ENCODE measurements around the gene TAF3. TPM values are rescaled to one million over a fixed set of nuclear protein-coding genes. Genes with fewer than 3 reads are reported as not detected.
"Not testable (repeated sequence)": the region's sequence is repeated elsewhere in the genome, so short reads cannot be mapped to it uniquely, and the experiment has no call there.

Gene TAF3
- total RNA-seq, 4 donors from 2014 or later, result 11.7 to 12.6 (median 12.4) TPM

GRCh38 chr10:7804741-7805140, 13.6 kb upstream of the TAF3 start:
- H3K36me3 ChIP-seq, result peaks cover 5 to 93% (median 23%) of the 10 kb centered on the region in 3 donors
- H3K4me1 ChIP-seq, result no peaks in the 10 kb centered on the region
- H3K27ac ChIP-seq, result no peak overlapping the region
- TF ChIP-seq POLR2A (IDR thresholded peaks at IDR 0.05) (no peak), CTCF (IDR thresholded peaks at IDR 0.05) (no peak), EP300 (IDR thresholded peaks at IDR 0.05) (no peak)
- H3K27me3 ChIP-seq, result no peaks in the 10 kb centered on the region
- no peak for DNase-seq (ENCODE audit: low spot score in 2 of 2)
- H3K4me3 ChIP-seq, result no peak overlapping the region
- 45 to 49% methylated on average over 2 of the region's 2 CpGs for WGBS, 2 donors
- H3K9me3 ChIP-seq, result no peaks in the 10 kb centered on the region

- Histone ChIP-seq H3K36me3 (peaks cover 3 to 52% (median 10%) of the 10 kb centered on the region in 3 donors), H3K27me3 (no peaks in the 10 kb centered on the region), H3K4me1 (no peaks in the 10 kb centered on the region), H3K9me3 (no peaks in the 10 kb centered on the region), H3K4me3 (no peak overlapping the region), H3K27ac (no peak overlapping the region)
- 73% methylated on average over 4 of the region's 4 CpGs for WGBS, 2 donors
- TF ChIP-seq POLR2A (IDR thresholded peaks at IDR 0.05) (no peak), CTCF (IDR thresholded peaks at IDR 0.05) (no peak), EP300 (IDR thresholded peaks at IDR 0.05) (no peak)
- DNase-seq (ENCODE audit: low spot score in 2 of 2), result no peak
These were observed 9.5 kb upstream of the TAF3 start for GRCh38 chr10:7808686-7809267.

GRCh38 chr10:7810443-7810842, 7.9 kb upstream of the TAF3 start:
- no peaks in the 10 kb centered on the region for H3K4me1 ChIP-seq
- H3K27me3 ChIP-seq, result no peaks in the 10 kb centered on the region
- TF ChIP-seq POLR2A (IDR thresholded peaks at IDR 0.05) (no peak), EP300 (IDR thresholded peaks at IDR 0.05) (no peak), CTCF (IDR thresholded peaks at IDR 0.05) (no peak)
- no peak for DNase-seq (ENCODE audit: low spot score in 2 of 2)
- H3K4me3 ChIP-seq, result no peak overlapping the region
- H3K27ac ChIP-seq, result no peak overlapping the region
- WGBS, 2 donors, result 82 to 84% methylated on average over 7 of the region's 7 CpGs
- peaks cover 0 to 36% (median 0%) of the 10 kb centered on the region in 3 donors for H3K36me3 ChIP-seq
- no peaks in the 10 kb centered on the region for H3K9me3 ChIP-seq

- WGBS, 2 donors, result 87 to 88% methylated on average over 5 of the region's 5 CpGs
- H3K4me3 ChIP-seq, result no peak overlapping the region
These were observed 7.3 kb upstream of the TAF3 start for GRCh38 chr10:7811000-7811399.

GRCh38 chr10:7811743-7812142, 6.6 kb upstream of the TAF3 start:
- H3K4me3 ChIP-seq; H3K4me1 ChIP-seq; H3K27ac ChIP-seq; H3K27me3 ChIP-seq; DNase-seq (ENCODE audit: low spot score in 2 of 2); H3K9me3 ChIP-seq: not testable (repeated sequence)
- 70 to 71% methylated on average over 6 to 7 of the region's 7 CpGs for WGBS, 2 donors
- H3K36me3 ChIP-seq, result peaks cover 0 to 23% (median 0%) of the 10 kb centered on the region in 3 donors

More at GRCh38 chr10:7811000-7811399, 7.3 kb upstream of the TAF3 start:
- Histone ChIP-seq H3K4me1 (no peaks in the 10 kb centered on the region), H3K27me3 (no peaks in the 10 kb centered on the region), H3K27ac (no peak overlapping the region), H3K36me3 (peaks cover 0 to 30% (median 0%) of the 10 kb centered on the region in 3 donors), H3K9me3 (no peaks in the 10 kb centered on the region)
- no peak for DNase-seq (ENCODE audit: low spot score in 2 of 2)
- no peak for TF ChIP-seq EP300 (IDR thresholded peaks at IDR 0.05)
- TF ChIP-seq POLR2A (IDR thresholded peaks at IDR 0.05), result no peak
- no peak for TF ChIP-seq CTCF (IDR thresholded peaks at IDR 0.05)
